ENCODE results near the gene ROBO1.

Gene ROBO1

DNA sequence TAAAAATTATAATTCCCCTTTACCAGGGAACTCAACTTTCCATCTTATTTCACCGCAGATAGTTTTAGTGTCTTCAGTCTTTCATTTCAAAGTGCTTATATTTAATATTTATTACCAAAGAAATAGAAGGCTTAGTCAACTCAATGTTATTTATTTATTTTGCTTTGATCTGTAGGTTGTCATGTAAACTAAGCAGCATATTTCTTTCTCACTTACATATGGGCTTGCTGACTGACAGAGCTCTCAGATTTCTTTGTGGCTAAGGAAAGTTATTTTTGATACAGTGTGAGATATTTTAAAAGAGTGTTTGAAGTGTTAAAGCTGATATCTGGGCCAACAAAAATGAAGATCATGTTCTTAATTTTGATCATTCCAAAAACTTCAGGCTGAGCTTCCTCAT, 331.4 kb downstream of the ROBO1 start:
- no peak for DNase-seq

DNA sequence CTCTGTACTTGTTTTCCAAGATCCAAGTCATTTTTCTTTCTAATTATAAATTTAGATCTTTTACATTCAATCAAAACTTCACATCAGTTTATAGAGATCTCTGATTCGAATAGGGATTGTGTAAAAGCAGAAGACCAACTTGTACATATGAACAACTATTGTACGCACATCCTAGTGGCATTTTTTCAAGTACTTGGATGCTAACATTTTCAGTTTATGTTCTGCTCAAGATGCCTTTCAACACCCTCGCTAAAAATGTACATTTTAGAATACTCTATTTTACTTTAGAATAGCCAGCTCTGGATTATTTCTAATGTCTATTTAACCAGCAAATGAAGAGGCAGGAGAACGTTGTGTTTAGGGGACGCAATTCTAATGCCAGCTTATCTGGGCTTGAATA, 340.7 kb downstream of the ROBO1 start:
- DNase-seq: no peak

DNA sequence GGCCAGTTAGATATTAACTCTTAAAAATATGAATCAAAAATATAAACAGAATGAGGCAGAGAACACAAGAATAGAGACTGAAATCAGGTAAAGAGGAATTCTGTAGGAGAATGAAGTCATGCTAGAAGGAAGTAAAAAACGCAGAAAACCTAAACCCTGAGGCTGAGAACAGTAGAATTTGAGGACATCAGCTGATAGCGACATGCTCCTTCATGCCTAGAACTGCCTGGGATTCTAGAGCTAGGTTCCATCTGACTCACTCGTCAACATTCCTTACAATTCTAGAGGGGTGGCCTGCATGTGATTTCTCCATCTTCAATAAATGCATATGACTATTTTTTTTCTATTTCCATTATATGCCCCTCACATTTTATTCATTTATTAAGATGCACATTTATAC, 343.0 kb downstream of the ROBO1 start:
- DNase-seq: no peak

DNA sequence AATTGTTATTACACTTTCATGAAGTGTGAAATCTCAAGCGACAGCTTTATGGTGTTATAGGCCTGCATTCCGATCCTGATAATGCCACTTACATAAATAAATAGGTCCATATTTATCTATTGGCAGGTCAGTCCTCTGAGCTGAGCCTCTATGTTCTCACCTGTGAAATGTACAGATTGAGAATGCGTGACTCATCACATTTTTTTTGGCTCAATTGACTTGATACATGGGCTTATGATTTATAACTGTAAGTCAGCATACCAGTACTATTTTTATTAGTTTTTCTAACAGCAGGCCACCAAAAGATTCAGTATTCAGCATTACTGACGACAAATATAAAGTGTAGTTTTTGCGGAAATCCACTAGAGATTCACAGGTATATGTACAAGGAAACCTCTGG, 344.4 kb downstream of the ROBO1 start:
- no peak for DNase-seq

DNA sequence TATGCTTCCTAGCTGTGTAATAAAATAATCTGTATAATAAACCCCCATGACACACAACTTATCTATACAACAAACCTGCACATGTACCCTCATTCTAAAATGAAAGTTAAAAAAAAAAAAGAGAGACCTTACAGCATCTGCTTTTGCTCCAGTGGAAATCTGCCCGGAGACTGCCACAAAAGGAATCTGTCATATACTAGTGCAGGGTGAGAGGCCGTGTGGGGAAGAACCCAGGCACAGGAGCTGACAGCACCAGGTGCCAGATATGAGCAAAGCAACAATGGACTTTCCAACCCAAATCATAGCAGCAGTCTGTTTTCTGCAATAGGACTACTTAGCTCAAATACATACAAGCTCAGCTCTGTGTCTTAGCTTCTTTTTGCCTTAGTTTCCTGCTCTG, 346.5 kb downstream of the ROBO1 start:
- no peak for DNase-seq

DNA sequence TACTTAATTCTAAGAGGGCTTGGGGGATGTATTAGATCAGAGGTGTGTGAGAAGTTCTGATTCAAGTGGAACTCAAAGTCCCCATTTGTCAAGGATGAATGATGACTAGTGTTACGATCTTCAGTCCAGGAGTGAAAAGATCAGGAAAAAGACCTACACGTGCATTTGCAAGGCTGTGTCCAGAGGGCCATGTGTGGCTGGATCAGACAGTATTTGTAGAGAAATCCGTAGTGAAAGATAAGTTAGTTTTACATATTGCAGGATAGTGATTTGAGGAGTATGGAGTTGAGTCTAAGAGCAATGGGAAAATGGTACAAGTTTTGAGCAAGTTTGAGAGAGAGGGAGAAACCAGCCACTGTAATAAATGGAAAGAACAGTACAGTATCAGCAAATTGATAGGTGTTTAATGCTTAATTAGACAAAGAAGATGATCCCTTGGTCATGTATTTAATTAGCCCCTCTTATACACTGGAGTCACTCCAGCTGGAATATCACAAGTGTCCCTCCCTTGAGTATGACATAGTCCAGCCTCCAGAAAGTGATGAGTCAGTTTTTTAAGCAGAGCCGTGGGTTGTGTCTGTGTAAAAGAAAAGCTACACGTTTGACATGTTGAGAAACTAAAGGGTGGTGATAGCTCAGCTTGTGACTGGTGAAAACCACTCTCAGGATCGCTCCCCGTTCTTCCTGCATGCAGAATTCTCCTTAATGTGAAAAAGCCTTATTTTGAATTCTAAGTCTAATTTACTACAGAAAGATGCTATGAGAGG, 348.8 kb downstream of the ROBO1 start:
- no peak for DNase-seq

DNA sequence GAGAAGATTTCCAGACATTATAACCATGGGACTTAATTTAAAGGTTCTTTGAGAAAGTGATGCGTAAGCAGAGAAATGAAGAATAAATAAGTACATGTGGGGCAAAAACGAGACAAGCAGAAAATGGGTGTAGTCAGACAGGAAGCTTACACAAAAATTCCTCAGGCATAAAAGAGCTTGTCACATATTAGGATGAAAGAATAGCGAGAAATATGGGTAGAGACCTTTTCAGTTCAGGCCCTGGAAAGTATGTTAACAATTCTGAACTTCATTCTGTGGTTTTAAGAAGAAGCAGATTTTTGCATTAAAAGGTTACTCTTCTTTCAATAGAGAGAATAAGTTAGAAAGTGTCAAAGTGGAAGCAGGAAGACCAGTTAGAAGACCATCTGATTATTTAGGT, 352.4 kb downstream of the ROBO1 start:
- no peak for DNase-seq

DNA sequence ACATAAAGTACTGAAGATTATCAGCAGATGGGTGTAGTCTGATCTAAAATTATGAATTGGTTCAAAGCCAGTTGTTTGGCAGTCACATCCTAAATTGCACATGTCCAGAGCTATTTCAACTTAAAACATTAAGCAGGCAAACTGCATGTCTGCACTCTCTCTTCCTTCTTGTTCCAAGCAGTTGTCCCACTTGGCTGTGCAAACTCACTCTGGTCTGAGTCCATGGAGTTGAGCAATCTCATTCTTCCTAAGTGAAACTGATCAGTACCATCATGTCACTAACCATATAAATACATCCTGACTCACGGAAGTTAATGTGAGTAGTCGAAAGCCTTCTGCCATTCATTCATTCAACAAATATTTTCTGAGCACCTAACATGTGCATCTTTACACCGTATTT, 353.0 kb downstream of the ROBO1 start:
- DNase-seq: no peak

DNA sequence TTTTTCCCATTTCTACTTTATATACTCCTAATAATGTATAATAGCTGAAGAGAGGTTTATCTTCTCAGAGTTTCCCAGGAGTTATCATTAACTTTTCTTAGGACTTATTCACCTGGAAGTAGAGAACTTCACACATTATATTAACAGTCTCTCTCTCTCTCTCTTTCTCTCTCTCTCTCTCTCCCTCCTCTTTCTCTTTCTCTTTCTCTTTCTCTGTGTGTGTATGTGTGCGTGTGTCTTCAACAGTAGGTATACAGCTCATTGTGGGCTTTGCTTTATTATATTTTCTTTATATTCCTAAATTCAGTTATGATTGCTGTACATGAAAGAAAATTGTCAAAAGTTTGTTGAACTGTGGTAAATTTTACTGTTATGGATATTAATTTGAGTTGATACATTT, 353.8 kb downstream of the ROBO1 start:
- DNase-seq: no peak

DNA sequence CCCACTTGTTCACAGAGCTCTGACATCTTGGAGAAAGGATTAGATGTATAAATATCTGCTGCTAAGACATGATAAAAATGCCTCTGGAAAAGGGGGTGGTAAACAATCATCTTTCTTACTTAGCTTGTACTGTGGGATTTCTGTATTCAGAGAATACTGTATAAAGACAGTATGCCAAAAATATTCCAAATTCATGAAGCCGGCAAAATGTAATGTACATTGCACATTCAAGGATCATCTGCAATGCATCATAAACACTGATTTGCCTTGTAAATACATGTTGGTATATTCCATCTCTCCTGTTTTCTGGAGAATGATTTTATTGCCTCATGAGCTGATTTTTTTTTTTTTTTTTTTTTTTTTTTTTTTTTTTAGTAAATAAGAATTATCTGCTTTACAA, 355.3 kb downstream of the ROBO1 start:
- no peak for DNase-seq

DNA sequence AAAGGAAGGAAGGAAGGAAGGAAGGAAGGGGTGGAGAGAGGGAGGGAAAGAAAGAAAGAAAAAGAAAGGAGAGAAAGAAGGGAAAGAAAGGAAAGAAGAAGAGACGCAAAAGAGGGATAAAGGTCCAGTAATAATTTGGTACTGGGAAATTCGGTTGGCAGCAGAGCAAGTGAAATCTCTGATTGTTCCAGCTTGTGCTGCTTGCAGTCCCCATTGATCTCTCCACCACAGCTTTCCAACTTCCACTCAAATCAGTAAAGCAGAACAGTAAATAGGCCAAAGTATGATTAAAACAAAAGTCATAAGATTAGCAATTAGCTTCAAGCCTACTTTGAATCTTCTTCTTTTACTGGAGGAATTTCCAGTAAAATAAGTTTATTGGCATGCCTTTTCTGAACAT, 357.2 kb downstream of the ROBO1 start:
- DNase-seq: no peak

DNA sequence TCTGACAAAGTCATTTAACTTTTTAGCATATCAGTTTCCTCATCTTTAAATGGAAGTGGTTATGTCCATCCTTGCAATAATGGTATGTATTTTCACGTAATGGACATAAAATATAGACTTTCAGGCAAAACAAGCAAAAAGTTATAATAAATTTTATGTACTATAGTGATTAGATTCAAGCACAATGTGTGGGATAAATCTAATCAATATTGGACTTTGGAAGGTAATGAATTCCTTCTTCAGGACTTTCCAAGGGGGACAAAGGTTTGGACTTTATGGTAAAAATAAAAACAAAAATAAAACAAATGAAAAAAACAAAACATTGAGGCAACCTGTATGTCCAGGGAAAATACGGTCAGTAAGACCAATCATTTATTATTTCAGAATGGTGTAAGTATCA, 357.7 kb downstream of the ROBO1 start:
- no peak for DNase-seq

DNA sequence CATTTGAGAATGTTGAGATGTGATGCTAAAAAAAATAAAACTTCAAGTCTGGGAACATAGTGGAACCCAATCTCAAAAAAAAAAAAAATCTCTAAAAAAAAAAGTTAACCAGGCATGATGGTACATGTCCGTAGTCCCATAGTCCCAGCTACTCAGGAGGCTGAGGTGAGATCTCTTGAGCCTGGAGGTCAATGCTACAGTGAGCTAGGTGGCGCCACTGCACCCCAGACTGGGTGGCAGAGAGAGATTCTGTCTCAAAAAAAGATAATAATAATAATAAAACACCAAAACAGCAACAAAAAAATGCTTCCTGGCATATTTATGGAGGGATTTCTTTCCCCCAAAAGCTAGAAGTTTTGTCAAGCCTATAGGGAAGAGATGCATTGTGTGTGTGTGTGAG, 361.6 kb downstream of the ROBO1 start:
- no peak for DNase-seq

DNA sequence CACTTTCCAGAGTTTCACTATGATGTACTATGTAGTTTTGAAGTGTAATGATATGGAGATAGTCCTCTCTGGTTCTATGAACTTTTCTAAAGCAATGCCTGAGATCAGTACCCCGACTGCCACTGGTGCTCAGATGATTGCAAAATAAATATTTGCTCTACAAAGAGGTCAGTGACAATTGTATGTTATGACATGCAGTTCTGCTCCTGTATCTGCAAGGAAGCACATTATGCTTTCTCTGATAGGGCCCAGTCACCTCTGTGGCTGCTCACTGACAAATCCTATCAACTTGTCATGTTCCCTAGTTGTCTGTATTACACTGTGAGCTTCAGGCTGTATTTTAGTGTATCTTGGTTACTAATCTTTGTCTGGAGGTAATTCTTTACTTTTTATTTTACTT, 362.6 kb downstream of the ROBO1 start:
- DNase-seq: no peak

DNA sequence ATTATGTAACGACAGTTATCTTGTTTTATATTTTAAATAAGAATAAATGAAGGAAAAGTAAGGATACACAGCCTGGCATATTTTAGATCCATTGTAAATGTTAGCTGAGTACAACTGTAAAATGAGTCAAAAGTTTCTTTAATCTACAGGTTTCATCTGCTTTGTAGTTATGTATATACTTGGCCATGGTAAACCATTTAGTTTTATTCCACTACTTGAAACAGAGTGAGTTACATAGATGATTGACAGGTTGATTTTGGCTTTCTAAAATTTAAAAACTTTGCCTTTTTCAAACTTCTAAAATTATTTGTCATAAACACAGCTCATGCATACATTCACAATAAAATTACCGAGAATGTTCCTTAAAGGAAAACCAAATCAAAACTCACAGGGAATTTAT, 371.2 kb downstream of the ROBO1 start:
- DNase-seq: no peak

DNA sequence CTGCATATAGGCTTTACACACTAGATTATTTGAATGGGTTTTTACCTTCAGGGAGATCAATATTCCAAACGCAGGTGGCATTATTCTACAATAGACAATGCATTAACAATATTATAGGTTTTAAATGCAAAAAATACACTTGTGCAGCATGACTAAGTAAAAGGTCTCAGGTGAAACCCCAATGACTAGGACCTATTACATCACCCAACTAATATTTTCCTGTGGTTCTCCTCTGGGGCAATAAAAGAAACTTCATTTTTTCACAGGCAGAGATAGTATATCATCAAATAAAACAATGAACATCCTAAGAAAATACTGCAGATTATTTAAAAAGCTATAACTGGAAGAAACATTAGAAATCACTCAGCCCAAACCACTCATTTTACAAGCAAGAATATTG, 375.3 kb downstream of the ROBO1 start:
- no peak for DNase-seq

DNA sequence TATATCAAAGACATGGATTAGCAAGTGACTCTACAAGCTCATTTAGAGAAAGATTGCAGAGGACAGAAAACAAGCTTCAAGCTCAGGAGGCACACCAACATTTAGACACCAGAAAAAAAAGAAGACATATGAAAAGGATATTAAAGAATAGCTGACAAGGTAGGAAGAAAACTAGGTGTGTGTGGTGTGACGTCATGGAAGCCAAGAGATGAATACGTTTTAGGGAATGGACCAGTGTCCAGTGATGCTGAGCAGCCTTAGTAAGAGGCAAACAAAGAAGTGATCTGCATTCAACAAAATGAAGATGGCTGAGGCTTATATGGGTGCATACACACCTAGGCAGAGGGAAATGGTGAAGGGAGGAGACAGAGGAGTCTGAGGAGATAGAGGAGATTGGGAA, 377.4 kb downstream of the ROBO1 start:
- DNase-seq: no peak

DNA sequence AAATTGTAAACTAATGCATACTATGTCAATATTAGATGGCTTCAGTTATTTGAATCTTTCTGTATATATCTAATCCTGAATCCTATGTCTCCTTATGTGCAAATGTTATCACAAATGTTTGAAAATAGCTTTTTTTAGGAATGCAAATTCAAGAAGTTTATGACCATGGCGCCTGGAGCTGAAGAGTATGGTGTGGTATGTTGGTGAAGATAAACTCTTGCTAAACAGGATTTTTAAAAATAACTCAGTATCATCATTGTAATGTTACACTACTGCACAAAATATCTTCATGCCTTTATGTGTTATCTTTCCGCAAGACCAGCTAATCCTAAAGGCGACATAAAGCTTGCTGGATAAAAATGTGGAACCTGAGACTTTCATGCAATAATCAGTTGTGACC, 382.6 kb downstream of the ROBO1 start:
- no peak for DNase-seq

DNA sequence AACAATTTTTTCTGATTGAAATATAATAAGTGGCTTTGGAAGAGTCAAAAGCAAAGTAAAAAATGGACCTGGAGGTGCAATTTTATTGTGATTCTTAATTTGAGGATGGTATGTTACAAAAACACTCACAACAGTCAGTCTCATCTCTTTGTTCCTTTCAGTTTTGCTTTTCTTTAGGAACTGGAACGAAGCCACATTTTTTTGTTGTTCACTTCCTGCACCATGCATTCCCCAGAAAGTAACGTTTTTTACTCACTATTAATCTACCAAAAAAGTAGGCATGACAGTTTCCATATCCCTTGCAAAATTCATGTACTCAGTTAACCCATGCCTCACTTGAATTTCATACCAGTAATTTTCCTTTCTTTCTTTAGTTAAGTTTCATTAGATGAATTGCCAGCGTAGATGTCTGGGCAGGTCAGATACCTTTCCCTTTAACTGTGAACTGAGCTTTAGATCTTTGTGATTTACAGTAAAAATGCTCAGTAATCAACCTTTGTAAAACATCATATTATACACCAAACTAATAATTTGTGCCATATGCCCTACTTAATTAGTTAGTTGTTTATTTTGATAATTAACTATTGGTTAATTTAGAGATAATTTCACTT, 384.3 kb downstream of the ROBO1 start:
- DNase-seq: no peak

DNA sequence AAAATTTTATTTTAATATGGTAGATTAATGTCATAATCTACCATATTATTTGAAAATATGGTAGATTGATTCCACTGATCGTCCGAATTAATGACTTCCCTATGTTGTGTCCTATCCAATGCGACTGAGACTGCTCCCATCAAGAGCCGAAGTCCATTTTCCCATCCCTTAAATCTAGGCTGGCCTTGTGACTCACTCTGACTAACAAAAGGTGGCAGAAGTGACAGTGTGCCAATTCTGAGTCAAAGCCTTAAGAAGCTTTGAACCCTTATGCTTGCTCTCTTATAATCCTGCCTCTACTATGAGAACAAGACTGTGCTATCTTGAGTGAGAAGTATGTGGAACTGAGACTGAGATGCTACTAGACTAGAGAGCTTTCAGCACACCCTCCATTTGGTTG, 387.2 kb downstream of the ROBO1 start:
- no peak for DNase-seq

DNA sequence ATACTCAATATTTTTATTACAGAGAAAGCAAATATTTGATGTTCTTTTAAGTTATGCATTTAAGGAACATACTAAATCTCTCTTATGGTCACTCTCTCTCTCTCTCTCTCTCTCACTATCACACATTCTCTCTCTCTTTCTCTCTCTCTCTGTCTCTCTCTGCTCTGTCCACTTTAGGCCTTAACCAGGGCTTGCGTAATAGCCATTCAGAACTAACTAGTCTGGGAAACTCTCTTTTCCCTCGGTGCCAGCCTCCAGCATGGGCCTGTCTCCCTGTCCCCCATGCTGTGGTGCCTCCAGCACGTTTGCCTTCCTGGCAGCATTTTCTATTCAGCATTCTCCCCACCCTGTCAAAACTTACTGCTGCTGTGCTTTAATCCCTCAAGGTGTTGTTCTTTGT, 389.7 kb downstream of the ROBO1 start:
- DNase-seq: no peak

DNA sequence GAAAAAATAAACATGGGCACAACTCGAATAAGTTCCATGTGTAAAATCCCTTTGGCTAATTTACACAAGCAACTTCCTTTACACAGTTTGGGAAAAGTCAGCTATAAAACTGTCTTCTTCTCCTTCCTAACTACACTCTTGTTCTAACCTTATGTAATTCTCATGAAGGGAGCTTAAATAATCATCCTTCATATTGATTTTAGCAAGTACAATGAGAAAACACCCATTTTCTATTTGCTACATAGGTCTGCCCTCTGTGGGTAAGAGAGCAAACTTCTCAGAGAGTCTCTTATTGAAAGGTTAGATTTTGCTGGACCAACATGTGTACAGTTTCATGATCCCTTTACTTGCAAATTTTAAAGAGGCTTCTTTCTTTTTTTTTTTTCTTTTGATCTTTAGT, 398.5 kb downstream of the ROBO1 start:
- DNase-seq: no peak

DNA sequence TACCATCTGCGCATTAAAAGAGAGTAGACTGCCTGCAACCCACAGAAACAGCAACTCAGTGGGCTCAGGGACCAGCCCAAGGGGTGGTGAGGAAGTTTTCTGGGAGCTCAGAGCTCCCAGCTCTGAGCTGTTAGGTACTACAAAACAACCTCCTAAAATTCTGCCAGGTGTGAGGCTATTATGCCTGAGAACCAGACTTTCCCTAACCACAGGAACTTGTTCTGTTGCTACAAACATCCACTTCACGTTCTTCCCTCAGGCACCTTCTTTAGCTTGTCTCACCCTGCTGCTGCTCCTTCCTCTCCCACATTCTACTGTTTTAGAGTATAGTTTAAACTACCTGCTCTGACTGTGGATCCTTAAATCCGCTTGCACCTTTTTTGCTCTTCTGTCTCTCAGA, 399.4 kb downstream of the ROBO1 start:
- no peak for DNase-seq

DNA sequence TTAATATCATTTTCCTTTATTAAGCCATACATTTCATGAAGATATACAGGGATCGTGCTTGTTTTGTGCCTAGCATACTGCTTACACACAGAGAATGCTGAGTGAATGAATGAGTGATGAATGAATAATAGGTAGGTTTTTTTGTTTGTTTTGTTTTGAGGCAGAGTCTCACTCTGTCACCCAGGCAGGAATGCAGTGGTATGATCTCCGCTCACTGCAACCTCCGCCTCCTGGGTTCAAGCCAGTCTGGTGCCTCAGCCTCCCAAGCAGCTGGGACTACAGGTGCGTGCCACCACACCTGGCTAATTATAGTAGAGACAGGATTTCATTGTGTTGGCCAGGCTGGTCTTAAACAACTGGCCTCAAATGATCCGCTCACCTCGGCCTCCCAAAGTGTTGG, 400.0 kb downstream of the ROBO1 start:
- DNase-seq: no peak

DNA sequence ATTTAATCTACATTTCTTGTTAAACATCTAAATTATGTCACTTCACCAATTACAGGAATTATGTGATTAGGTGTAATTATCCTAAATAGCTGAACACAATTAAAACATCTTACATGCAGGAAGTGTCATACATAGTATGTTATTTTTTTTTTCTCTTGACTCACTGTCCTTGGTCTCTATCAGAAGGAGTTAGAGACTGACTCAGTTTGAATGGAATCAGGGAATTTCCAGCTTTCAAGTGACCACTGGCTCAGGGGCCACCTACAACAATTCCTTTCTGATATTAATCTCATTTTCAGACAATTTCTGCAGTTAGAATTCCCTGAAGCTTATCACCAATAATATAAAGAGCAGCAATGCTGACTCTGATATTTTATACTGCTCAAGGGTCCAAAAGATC, 400.7 kb downstream of the ROBO1 start:
- DNase-seq: no peak
